ENCODE data around the gene TEPSIN.

Gene TEPSIN

GRCh38 chr17:81282876-81283275, 44.0 kb upstream of the TEPSIN start:
- TF ChIP-seq GABPA (IDR thresholded peaks at IDR 0.05; ENCODE audit: low read depth), result no peak
- no peak for TF ChIP-seq REST (IDR thresholded peaks at IDR 0.05; ENCODE audit: insufficient replicate concordance, low read depth)
- no peak for TF ChIP-seq POLR2AphosphoS5 (IDR thresholded peaks at IDR 0.05; ENCODE audit: low read depth)
- TF ChIP-seq SPI1 (IDR thresholded peaks at IDR 0.05; ENCODE audit: borderline replicate concordance, low read depth), result no peak
- TF ChIP-seq, protein P1, sequence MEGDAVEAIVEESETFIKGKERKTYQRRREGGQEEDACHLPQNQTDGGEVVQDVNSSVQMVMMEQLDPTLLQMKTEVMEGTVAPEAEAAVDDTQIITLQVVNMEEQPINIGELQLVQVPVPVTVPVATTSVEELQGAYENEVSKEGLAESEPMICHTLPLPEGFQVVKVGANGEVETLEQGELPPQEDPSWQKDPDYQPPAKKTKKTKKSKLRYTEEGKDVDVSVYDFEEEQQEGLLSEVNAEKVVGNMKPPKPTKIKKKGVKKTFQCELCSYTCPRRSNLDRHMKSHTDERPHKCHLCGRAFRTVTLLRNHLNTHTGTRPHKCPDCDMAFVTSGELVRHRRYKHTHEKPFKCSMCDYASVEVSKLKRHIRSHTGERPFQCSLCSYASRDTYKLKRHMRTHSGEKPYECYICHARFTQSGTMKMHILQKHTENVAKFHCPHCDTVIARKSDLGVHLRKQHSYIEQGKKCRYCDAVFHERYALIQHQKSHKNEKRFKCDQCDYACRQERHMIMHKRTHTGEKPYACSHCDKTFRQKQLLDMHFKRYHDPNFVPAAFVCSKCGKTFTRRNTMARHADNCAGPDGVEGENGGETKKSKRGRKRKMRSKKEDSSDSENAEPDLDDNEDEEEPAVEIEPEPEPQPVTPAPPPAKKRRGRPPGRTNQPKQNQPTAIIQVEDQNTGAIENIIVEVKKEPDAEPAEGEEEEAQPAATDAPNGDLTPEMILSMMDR (IDR thresholded peaks at IDR 0.05; ENCODE audit: insufficient read depth, low read length), result no peak
- Histone ChIP-seq H3K27ac (replicated peaks) (no peak overlapping the region), H3K27me3 (ENCODE audit: insufficient read depth, poor library complexity, severe bottlenecking) (no peaks in the 10 kb centered on the region), H3K4me3 (replicated peaks; ENCODE audit: insufficient read depth, low read length) (no peak overlapping the region)
- DNase-seq (ENCODE audit: low read depth in 1 of 2, low spot score in 1 of 2), result no peak

DNA sequence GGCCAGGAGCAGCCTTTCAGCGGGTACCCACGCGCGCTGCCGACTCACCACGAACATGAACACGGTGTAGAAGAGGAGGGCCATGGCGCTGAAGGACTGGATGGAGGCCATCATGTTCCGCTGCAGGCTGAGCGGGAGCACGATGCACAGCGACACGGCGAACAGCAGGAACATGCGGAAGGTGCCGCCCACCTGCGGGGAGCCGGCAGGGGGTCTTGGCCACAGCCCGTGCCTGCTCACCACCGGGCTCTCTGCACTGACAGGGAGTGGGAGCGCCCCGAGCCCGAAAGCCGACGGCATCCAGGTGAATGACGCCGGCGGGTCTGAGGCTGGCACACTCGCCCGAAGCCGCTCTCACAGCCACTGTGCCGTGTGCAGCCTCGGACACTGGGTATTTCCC, 43.3 kb upstream of the TEPSIN start:
- Histone ChIP-seq H3K4me3 (replicated peaks; ENCODE audit: insufficient read depth, low read length) (no peak overlapping the region), H3K27ac (replicated peaks) (no peak overlapping the region), H3K27me3 (ENCODE audit: insufficient read depth, poor library complexity, severe bottlenecking) (no peaks in the 10 kb centered on the region)
- TF ChIP-seq REST (IDR thresholded peaks at IDR 0.05; ENCODE audit: insufficient replicate concordance, low read depth) (no peak), POLR2AphosphoS5 (IDR thresholded peaks at IDR 0.05; ENCODE audit: low read depth) (no peak), GABPA (IDR thresholded peaks at IDR 0.05; ENCODE audit: low read depth) (no peak), SPI1 (IDR thresholded peaks at IDR 0.05; ENCODE audit: borderline replicate concordance, low read depth) (no peak)
- TF ChIP-seq, protein P1 (IDR thresholded peaks at IDR 0.05; ENCODE audit: insufficient read depth, low read length), result no peak
- no peak for DNase-seq (ENCODE audit: low read depth in 1 of 2, low spot score in 1 of 2)

DNA sequence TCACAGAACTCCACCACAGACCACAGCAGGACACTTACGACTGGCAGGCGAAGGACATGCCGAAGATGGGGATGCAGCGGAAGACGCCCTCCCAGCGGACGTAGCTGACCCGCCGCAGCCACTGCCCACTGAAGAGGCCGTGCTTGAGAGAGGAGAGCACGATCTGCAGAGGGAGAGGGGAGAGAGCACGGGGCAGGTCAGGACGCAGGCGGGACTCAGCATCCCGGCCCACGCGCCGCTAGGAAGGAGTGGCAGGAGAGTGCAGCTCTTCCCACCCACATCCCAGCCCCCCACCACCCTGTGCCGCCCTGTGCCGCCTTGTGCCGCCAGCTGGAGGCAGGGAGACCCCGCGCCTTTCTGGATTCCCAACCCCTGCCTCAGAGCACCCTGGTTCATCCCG, 41.7 kb upstream of the TEPSIN start:
- no peak overlapping the region for H3K4me3 ChIP-seq (replicated peaks; ENCODE audit: insufficient read depth, low read length)
- H3K27me3 ChIP-seq (ENCODE audit: insufficient read depth, poor library complexity, severe bottlenecking), result no peaks in the 10 kb centered on the region
- TF ChIP-seq GABPA (IDR thresholded peaks at IDR 0.05; ENCODE audit: low read depth) (no peak), SPI1 (IDR thresholded peaks at IDR 0.05; ENCODE audit: borderline replicate concordance, low read depth) (no peak)
- no peak for DNase-seq (ENCODE audit: low read depth in 1 of 2, low spot score in 1 of 2)
- no peak overlapping the region for H3K27ac ChIP-seq (replicated peaks)

GRCh38 chr17:81279278-81280275, 40.7 kb upstream of the TEPSIN start:
- Histone ChIP-seq H3K4me3 (replicated peaks; ENCODE audit: insufficient read depth, low read length) (no peak overlapping the region), H3K27ac (replicated peaks) (no peak overlapping the region), H3K27me3 (ENCODE audit: insufficient read depth, poor library complexity, severe bottlenecking) (no peaks in the 10 kb centered on the region)
- TF ChIP-seq SPI1 (IDR thresholded peaks at IDR 0.05; ENCODE audit: borderline replicate concordance, low read depth) (no peak), REST (IDR thresholded peaks at IDR 0.05; ENCODE audit: insufficient replicate concordance, low read depth) (no peak), GABPA (IDR thresholded peaks at IDR 0.05; ENCODE audit: low read depth) (no peak), POLR2AphosphoS5 (IDR thresholded peaks at IDR 0.05; ENCODE audit: low read depth) (no peak)
- TF ChIP-seq, protein P1 (IDR thresholded peaks at IDR 0.05; ENCODE audit: insufficient read depth, low read length), result no peak
- DNase-seq (ENCODE audit: low read depth in 1 of 2, low spot score in 1 of 2), result no peak
